Testis (tissue), 3 donors: Measurements from ENCODE around the gene ZNF79. TPM values are rescaled to one million over a fixed set of nuclear protein-coding genes. Genes with fewer than 3 reads are reported as not detected.

Experiments used
- DNase-seq: peaks from one replicate; pipeline ENCODE4 v3.0.0-alpha.2; 2019
- H3K27ac ChIP-seq, 2 donors: fragments of 200-600 bp; sonication (generic); one replicate each; pipeline ENCODE4 v1.5.1; 2019
- H3K27me3 ChIP-seq: fragments of 200-600 bp; sonication (generic); one replicate; pipeline ENCODE4 v1.5.1; 2019
- H3K36me3 ChIP-seq: fragments of 200-600 bp; sonication (generic); one replicate; pipeline ENCODE4 v1.5.1; 2017; ENCODE audit warnings: low read depth; ENCODE audit errors: missing control alignments
- H3K4me1 ChIP-seq: fragments of 200-600 bp; sonication (generic); one replicate; pipeline ENCODE4 v1.5.1; 2019
- H3K4me3 ChIP-seq, 2 donors: fragments of 200-600 bp; sonication (generic); one replicate each; pipeline ENCODE4 v1.5.1; 2017 to 2019
- H3K9me3 ChIP-seq: fragments of 200-600 bp; sonication (generic); one replicate; pipeline ENCODE4 v1.5.1; 2017
- CTCF ChIP-seq, 3 experiments: fragments of 450-650 bp in 2 of 3; fragments of 200-600 bp in 1 of 3; sonication (generic) in 1 of 3; IDR thresholded peaks; one replicate each; pipeline ENCODE4 v1.5.1; 2016 to 2019; ENCODE audit warnings: antibody characterized with exemption in 3 of 3, mild to moderate bottlenecking in 2 of 3, moderate library complexity in 1 of 3
- POLR2A ChIP-seq: fragments of 450-650 bp; IDR thresholded peaks from one replicate; pipeline ENCODE4 v1.6.1; 2017; ENCODE audit warnings: antibody characterized with exemption, mild to moderate bottlenecking, moderate library complexity
- WGBS, 2 donors: methylation state at CpG; one replicate each; pipeline ENCODE4 v1.1.5; 2018; 5-methylcytosine and 5-hydroxymethylcytosine counted together
- intact Hi-C: fragments of 100-400 bp; cut with DNase I; formaldehyde crosslinking; loops from one replicate; pipeline ENCODE4 v1.15.1; 2023; ENCODE audit warnings: low total_unique reads
- polyA plus RNA-seq: library from polyadenylated mRNA; stranded (reverse); fragments of 350-450 nt; fragmentation: Illumina TruSeq; extraction: RNeasy Lipid Tissue Mini Kit (QIAGEN cat#74804); gene quantifications from one replicate; pipeline ENCODE4 v1.2.3, GENCODE V29; 2014; ENCODE audit warnings: low read depth, low replicate concordance; ENCODE audit not compliant: insufficient read depth
- total RNA-seq, 2 donors: library from RNA; depleted of rRNA; stranded (reverse); fragments of >200 nt; gene quantifications; one replicate each; pipeline ENCODE4 v1.2.3, GENCODE V29; 2016

The ZNF79 gene
- total and polyA plus RNA-seq, 3 donors from 2014 or later, result 15.9 to 24.5 (median 19.5) TPM

GRCh38 chr9:127397646-127398274 lies 26.4 kb upstream of the ZNF79 start:
- Histone ChIP-seq H3K27ac (peak overlapping the region; percentile 51 to 90), H3K4me3 (peak overlapping the region; percentile 84 to 90), H3K4me1 (peaks cover 10% of the 10 kb centered on the region), H3K9me3 (no peaks in the 10 kb centered on the region), H3K27me3 (no peaks in the 10 kb centered on the region), H3K36me3 (no peaks in the 10 kb centered on the region)
- WGBS, 2 donors, result 0 to 2% methylated on average over 2 to 54 of the region's 55 CpGs
- peak; percentile 58 for DNase-seq
- TF ChIP-seq POLR2A (no peak), CTCF (IDR thresholded peaks at IDR 0.05) (peak; percentile 31 to 39 (median 37))
- intact Hi-C loops, result no loop called here

DNA sequence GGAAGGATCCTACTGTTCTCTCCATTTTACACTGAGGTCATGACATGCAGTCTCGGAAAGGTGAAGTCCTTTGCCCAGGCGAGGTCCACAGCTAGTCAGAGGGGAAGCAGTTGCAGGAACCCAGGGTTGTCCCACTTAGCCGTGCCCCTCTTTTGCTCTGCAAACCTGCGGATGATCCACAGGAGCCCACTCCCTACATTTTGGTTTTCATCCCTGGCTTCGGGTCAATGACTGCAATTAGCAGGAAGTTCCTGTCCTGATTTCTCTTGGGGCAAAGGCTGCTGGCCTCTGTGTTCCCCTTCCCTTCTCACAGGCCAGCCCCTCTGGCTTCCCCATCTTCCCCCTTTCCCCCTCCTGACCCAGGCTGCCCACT lies 25.9 kb upstream of the ZNF79 start:
- H3K36me3 ChIP-seq, result no peaks in the 10 kb centered on the region
- TF ChIP-seq CTCF (IDR thresholded peaks at IDR 0.05), result no peak
- TF ChIP-seq POLR2A, result no peak
- peak overlapping the region; percentile 84 to 90 for H3K4me3 ChIP-seq
- 18 to 35% methylated on average over 5 of the region's 5 CpGs for WGBS, 2 donors
- DNase-seq, result no peak
- no peaks in the 10 kb centered on the region for H3K9me3 ChIP-seq
- H3K4me1 ChIP-seq, result peaks cover 10% of the 10 kb centered on the region
- H3K27me3 ChIP-seq, result no peaks in the 10 kb centered on the region
- intact Hi-C loops, result no loop called here
- H3K27ac ChIP-seq, result peak overlapping the region in 1 of 2 donors; percentile 90

DNA sequence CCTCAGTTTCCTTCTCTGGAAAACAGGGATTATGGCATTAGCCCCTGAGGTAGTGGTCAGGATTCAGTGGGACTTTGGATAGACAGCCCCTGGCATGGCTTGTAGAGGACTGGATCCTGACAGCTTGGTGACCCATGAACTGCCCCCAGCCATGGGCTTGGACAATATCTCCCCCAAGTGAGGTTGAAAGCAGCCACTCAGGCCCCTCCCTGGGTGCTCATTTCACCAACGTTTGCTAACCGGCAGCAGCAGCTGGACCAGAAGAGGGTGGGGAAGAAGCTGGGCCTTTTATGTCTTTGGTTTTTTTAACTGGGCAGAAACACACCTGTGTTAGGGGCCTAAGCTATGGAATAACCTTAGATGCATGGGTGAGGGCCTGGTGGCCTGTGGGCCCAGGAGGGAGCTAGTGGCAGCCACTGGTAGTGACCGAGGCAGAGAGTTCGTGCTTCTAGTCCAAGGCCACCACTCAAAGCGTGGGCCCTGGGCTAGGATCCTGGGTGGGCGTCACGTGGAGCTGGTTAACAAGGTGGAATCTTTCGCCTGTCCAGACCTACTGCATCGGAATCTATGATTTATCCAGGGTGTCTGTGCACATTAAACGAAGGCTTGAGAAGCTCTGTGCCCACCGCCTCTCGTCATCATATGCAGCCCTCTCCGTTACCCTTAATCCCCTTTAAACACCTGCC lies 25.3 kb upstream of the ZNF79 start:
- Histone ChIP-seq H3K27ac (no peak overlapping the region), H3K27me3 (no peaks in the 10 kb centered on the region), H3K4me3 (no peak overlapping the region), H3K9me3 (no peaks in the 10 kb centered on the region), H3K36me3 (no peaks in the 10 kb centered on the region), H3K4me1 (peaks cover 10% of the 10 kb centered on the region)
- intact Hi-C loops, result no loop called here
- 81 to 91% methylated on average over 13 of the region's 13 CpGs for WGBS, 2 donors
- DNase-seq, result no peak
- no peak for TF ChIP-seq POLR2A
- no peak for TF ChIP-seq CTCF (IDR thresholded peaks at IDR 0.05)

- WGBS, 2 donors, result 91 to 95% methylated on average over 14 of the region's 14 CpGs
- no peak overlapping the region for H3K27ac ChIP-seq
- no peaks in the 10 kb centered on the region for H3K36me3 ChIP-seq
- H3K9me3 ChIP-seq, result no peaks in the 10 kb centered on the region
- intact Hi-C loops, result no loop called here
- no peak for DNase-seq
- H3K4me3 ChIP-seq, result no peak overlapping the region
- peaks cover 10% of the 10 kb centered on the region for H3K4me1 ChIP-seq
- TF ChIP-seq POLR2A, result no peak
- no peak for TF ChIP-seq CTCF (IDR thresholded peaks at IDR 0.05)
- H3K27me3 ChIP-seq, result no peaks in the 10 kb centered on the region
These were observed 24.4 kb upstream of the ZNF79 start for GRCh38 chr9:127399736-127400269.
